Ecto neural progenitor cell (in vitro differentiated cells): Measurements from ENCODE around the gene IPO5.
"Not testable (repeated sequence)": the region's sequence is repeated elsewhere in the genome, so short reads cannot be mapped to it uniquely, and the experiment has no call there.

Experiments used
- DNase-seq: peaks from one replicate; pipeline ENCODE4 v3.0.0-alpha.2; 2018; ENCODE audit warnings: low spot score

The IPO5 gene

GRCh38 chr13:98014766-98015165 is 61.3 kb downstream of the IPO5 start:
- DNase-seq, result no peak

GRCh38 chr13:98018293-98018692 is 64.8 kb downstream of the IPO5 start:
- no peak for DNase-seq

- DNase-seq, result no peak
Observed at GRCh38 chr13:98019186-98019585, 65.7 kb downstream of the IPO5 start.

GRCh38 chr13:98020271-98020670 is 66.8 kb downstream of the IPO5 start:
- DNase-seq, result no peak

GRCh38 chr13:98022210-98022609 is 68.7 kb downstream of the IPO5 start:
- no peak for DNase-seq

GRCh38 chr13:98025480-98026025 is 72.1 kb downstream of the IPO5 start:
- DNase-seq, result no peak

DNA sequence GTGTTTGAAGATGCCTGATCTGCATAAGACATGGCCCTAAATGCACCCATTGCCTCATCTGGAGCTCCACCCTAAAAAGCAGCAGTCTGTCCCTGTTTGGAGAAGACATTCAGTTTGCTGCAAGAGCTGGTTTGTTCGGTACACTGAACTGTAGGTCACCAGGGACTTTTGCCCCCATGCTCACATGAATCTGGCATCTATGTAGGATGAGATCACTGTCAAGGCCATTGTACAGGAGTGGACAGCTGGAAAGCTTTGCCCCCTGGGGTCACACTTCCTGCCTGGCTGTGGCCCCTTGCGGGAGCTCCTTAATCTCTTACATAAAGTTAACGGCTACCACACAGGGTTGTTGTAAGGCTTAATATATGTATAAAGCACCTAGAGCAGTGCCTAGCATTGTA is 73.0 kb downstream of the IPO5 start:
- no peak for DNase-seq

- no peak for DNase-seq
Observed at GRCh38 chr13:98032168-98032567, 78.7 kb downstream of the IPO5 start.

- DNase-seq, result no peak
Observed at GRCh38 chr13:98033277-98034247, 80.1 kb downstream of the IPO5 start.

DNA sequence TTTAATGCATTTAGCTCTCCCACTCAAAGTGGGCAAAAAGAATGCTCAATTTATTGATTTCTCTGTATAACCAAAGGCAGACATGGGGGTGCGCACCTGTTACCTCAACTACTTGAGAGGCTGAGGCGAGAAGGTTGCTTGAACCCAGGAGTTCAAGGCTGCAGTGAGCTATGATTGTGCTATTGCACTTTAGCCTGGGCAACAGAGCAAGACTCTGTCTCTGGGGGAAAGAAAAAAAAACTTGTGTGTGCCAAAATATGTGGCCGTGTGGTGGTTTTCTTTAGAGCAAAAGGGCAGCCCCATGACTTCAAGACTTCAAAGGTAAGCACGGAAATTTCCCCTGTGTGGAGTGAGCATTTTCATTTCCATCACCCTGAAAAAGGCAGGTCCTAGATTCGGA is 81.9 kb downstream of the IPO5 start:
- no peak for DNase-seq

DNA sequence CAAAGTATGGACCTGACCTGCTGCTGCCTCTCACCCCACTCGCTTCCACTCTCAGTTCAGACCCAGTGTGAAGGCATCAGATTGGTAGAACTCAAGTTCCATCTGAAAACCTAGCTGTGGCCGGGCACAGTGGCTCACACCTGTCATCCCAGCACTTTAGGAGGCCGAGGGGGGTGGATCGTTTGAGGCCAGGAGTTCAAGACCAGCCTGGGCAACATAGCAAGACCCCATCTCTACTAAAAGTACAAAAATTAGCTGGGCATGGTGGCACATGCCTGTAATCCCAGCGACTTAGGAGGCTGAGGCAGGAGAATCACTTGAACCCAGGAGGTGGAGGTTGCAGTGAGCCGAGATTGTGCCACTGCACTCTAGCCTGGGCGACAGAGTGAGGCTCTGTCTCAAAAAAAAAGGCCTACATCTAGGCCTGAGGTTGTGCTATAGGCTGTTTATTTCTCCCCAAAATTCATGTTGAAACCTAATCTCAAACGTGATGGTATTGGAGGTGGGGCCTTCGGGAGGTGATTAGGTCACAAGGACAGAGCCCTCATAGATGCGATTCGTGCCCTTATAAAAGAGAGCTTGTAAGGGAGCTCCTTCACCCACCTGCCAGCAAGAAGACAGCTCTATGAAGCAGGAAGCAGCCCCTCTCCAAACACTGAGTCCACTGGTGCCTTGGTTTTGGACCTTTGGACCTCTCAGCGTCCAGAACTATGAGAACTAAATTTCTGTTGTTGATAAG is 83.3 kb downstream of the IPO5 start:
- not testable (repeated sequence) for DNase-seq

GRCh38 chr13:98039261-98039660 is 85.8 kb downstream of the IPO5 start:
- DNase-seq, result no peak

- no peak for DNase-seq
Observed at GRCh38 chr13:98039964-98040363, 86.5 kb downstream of the IPO5 start.

DNA sequence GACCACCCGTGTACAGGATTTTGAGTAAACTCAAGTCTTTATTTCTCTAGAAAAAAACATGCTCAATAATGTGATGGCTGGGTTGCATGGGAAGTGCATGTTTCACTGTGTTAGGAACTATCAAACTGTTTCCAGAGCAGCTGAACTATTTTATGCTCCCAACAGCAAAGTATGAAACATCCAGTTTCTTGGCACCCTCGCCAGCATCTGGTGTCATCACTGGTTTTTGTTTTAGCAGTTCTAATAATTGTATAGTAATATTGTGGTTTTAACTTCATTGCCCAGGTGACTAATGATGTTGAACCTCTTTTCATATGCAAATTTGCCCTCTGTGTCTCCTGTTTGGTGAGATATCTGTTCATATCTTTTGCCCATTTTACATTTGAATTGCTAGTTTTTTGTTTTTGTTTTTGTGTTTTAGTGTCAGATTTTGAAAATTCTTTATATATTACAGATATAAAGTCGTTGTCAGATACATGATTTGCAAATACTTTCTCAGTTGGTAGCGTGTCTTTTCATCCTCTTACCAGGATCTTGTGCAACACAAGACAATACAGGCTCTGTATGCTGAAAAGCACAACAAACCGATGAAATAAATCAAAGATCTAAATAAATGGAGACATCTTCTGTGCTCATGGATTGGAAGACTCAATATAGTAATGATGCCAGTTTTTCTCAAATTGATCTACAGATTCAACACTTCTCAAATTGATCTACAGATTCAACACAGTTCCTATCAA is 87.8 kb downstream of the IPO5 start:
- no peak for DNase-seq

DNA sequence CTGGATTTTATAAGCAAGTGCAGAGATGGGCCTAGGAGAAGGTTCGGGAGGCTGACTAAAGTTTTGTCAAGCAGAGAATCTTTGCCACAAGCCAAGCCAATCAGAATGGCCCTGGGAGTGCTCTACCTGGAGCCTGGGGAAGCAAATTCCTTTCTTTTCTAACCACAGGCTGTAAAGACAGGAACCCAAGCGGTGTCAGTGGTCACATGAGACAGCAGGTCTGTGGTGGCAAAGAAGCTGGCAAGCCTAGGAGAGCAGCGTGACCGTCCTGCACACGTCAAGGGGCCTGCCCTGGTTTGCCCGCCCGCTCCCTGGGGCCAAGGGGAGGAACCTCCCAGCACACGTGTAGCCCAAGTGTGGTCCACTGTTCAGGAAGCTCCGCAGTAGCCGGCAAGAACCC is 90.8 kb downstream of the IPO5 start:
- no peak for DNase-seq

GRCh38 chr13:98047785-98048184 is 94.3 kb downstream of the IPO5 start:
- not testable (repeated sequence) for DNase-seq

DNA sequence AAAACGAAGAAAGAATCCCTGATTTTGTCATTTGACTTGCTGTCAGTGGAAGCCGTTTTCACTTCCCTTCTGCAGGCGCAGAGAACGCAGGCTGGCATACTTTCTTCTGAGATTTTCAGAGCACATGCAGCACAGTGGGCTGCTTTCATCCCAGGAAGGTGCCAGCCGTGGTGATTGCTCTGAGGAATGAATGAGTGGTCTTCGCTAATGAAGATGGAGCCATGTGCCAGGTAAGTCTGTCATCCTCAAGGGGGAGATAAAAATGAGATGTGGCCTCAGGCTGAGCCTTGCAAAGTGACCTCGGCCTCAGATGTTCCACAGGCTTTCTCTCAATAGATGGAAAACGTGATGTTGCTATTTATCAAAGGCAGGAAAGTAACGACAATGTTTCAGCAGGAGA is 94.8 kb downstream of the IPO5 start:
- no peak for DNase-seq

DNA sequence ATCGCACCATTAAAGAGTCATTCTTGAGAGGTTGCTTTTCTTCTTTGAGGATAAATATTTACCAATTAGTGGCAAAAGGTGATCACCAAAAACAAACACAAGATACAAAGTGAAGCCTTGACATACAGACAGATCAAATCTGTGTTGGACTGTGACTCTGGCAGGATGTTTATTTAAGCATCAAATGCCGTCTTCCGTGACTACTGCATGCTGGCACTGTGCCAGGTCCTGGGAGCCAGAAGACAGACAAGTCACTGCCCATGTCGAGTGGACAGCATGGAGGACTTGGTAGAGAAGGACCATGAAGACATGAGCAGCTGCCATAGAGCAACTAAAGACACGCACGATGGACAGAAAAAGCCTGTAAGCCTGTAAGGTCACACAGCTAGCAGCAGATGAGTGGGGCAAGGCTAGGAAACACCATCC is 96.6 kb downstream of the IPO5 start:
- no peak for DNase-seq

GRCh38 chr13:98052412-98052811 is 98.9 kb downstream of the IPO5 start:
- DNase-seq, result no peak

DNA sequence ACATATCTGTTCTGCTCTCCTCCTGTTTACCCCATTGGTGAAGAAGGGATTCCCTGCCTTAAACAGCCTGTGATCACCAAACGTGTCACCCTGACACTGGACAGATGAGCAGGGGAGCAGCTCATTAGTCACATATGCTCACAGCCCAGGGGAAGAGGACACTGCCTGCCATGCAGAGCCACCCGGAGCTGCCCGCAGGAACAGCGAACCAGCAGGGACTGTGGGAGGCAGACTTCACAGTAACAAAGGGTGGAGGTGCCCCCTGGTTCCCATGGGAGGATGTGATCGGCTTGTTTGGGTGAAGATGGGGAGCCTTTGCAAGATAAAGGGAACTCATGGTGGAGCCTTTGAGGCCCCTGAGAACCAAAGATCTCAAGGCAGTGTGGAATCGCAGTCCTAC is 100.8 kb downstream of the IPO5 start:
- no peak for DNase-seq

- DNase-seq, result no peak
Observed at GRCh38 chr13:98055623-98056022, 102.1 kb downstream of the IPO5 start.

- DNase-seq, result no peak
Observed at GRCh38 chr13:98056839-98057410, 103.5 kb downstream of the IPO5 start.
